Gastrocnemius medialis (tissue), 4 donors: ENCODE results near the gene IL31.

ENCODE experiments used
- POLR2A ChIP-seq, 2 donors: fragments of 450-650 bp; IDR thresholded peaks; one replicate each; pipeline ENCODE4 v1.6.1; 2017; ENCODE audit warnings: antibody characterized with exemption in 2 of 2, mild to moderate bottlenecking in 2 of 2, moderate library complexity in 2 of 2
- TF ChIP-seq, protein P1 (sequence below), 5 experiments: fragments of 450-650 bp in 3 of 5; fragments of 200-600 bp in 2 of 5; sonication (generic) in 2 of 5; IDR thresholded peaks in 4 of 5; conservative IDR thresholded peaks in 1 of 5; 1 replicate in 4 of 5; 2 replicates in 1 of 5; pipeline ENCODE4 v1.5.1; 2016 to 2019; ENCODE audit warnings: antibody characterized with exemption in 5 of 5, mild to moderate bottlenecking in 3 of 5, moderate library complexity in 3 of 5

DNA sequence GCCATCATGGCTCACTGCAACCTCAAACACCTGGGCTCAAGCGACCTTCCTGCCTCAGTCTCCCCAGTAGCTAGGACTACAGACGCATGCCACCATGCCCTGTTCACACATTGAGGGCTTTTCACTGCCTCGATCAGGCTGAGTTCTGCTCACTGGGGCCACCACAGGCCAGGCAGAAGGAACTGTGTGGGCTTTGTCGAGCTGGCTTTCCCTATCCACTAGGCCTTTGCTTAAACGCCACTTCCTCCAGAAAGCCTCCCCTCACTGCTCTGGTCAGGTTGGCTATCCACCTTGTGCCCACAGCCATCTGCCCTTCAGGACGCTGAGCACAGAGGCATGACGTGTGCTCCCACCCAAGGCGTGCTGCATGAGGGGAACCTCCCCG, 50.3 kb downstream of the IL31 start:
- TF ChIP-seq, protein P1, sequence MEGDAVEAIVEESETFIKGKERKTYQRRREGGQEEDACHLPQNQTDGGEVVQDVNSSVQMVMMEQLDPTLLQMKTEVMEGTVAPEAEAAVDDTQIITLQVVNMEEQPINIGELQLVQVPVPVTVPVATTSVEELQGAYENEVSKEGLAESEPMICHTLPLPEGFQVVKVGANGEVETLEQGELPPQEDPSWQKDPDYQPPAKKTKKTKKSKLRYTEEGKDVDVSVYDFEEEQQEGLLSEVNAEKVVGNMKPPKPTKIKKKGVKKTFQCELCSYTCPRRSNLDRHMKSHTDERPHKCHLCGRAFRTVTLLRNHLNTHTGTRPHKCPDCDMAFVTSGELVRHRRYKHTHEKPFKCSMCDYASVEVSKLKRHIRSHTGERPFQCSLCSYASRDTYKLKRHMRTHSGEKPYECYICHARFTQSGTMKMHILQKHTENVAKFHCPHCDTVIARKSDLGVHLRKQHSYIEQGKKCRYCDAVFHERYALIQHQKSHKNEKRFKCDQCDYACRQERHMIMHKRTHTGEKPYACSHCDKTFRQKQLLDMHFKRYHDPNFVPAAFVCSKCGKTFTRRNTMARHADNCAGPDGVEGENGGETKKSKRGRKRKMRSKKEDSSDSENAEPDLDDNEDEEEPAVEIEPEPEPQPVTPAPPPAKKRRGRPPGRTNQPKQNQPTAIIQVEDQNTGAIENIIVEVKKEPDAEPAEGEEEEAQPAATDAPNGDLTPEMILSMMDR (IDR thresholded peaks at IDR 0.05 in 4 of 5, conservative IDR thresholded peaks at IDR 0.05 in 1 of 5), result no peak
- no peak for TF ChIP-seq POLR2A (IDR thresholded peaks at IDR 0.05)
